ENCODE measurements around the gene NGF.
"Not testable (repeated sequence)": the region's sequence is repeated elsewhere in the genome, so short reads cannot be mapped to it uniquely, and the experiment has no call there.

Gene NGF

DNA sequence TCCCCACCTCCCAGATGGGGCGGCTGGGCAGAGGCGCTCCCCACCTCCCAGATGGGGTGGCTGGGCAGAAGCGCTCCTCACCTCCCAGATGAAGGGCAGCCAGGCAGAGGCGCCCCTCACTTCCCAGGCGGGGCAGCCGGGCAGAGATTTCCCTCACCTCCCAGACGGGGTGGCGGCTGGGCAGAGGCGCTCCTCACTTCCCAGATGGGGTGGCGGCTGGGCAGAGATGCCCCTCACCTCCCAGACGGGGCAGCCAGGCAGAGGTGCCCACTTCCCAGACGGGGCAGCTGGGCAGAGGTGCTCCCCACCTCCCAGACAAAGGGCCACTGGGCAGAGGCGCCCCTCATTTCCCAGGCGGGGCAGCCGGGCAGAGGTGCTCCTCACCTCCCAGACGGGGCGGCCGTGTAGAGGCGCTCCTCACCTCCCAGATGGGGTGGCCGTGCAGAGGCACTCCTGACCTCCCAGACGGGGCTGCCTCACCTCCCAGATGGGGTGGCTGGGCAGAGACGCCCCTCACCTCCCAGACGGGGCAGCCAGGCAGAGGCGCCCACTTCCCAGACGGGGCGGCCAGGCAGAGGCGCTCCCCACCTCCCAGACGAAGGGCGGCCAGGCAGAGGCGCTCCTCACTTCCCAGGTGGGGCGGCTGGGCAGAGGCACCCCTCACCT, 21.9 kb upstream of the NGF start:
- H3K4me1 ChIP-seq (ENCODE audit: control insufficient read depth, insufficient read depth, low read length); H3K27ac ChIP-seq (ENCODE audit: low read depth, low read length); H3K9ac ChIP-seq (ENCODE audit: low read depth, low read length); H3K27me3 ChIP-seq (ENCODE audit: control insufficient read depth, insufficient read depth, low read length); H3K36me3 ChIP-seq (ENCODE audit: control insufficient read depth, insufficient read depth, low read length); H3K9me3 ChIP-seq (ENCODE audit: control insufficient read depth, insufficient read depth, low read length); H3K4me3 ChIP-seq (ENCODE audit: low read depth, low read length): not testable (repeated sequence)

DNA sequence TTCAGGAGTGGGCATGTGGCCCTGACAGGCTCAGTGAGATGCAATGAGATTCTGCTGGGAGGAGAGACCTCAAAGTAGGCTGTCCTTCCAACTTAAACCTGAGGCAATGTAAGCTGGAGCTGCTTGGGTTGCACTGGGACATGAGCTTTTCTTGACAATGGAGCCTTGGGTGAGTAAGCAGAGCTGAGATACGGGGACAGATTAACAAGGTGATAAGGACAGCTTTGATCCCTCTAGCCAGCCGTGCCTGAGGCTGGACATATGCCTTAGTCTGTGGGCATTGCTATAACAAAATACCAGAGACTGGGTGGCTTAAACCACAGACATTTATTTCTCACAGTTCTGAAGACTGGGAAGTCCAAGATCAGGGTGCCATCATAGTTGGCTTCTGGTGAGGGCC, 18.3 kb upstream of the NGF start:
- Histone ChIP-seq H3K9me3 (ENCODE audit: control insufficient read depth, insufficient read depth, low read length) (no peaks in the 10 kb centered on the region), H3K36me3 (ENCODE audit: control insufficient read depth, insufficient read depth, low read length) (no peaks in the 10 kb centered on the region), H3K4me3 (ENCODE audit: low read depth, low read length) (no peak overlapping the region), H3K27ac (ENCODE audit: low read depth, low read length) (no peak overlapping the region), H3K9ac (ENCODE audit: low read depth, low read length) (no peak overlapping the region), H3K27me3 (ENCODE audit: control insufficient read depth, insufficient read depth, low read length) (no peaks in the 10 kb centered on the region), H3K4me1 (ENCODE audit: control insufficient read depth, insufficient read depth, low read length) (no peaks in the 10 kb centered on the region)

DNA sequence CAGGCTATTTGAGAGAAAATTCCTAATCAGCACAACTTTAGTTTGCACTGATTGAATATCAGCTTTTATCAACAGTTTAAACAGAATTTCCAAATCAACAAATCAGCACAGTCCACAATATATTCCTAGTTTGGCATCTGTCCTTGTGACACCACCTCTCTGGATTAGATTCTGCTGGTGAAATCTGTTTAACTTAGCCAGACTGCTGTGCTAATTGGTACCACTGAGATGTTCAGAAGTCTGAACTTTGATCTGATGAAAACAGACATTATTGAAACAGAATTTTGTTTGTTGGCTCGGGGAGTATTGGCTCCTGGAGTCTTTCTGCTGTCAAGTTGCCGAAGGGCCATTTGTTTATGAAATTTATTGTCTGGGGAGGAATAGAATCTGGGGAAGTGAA, 17.0 kb upstream of the NGF start:
- Histone ChIP-seq H3K4me3 (ENCODE audit: low read depth, low read length) (no peak overlapping the region), H3K9me3 (ENCODE audit: control insufficient read depth, insufficient read depth, low read length) (no peaks in the 10 kb centered on the region), H3K36me3 (ENCODE audit: control insufficient read depth, insufficient read depth, low read length) (no peaks in the 10 kb centered on the region), H3K27ac (ENCODE audit: low read depth, low read length) (no peak overlapping the region), H3K4me1 (ENCODE audit: control insufficient read depth, insufficient read depth, low read length) (no peaks in the 10 kb centered on the region), H3K9ac (ENCODE audit: low read depth, low read length) (no peak overlapping the region), H3K27me3 (ENCODE audit: control insufficient read depth, insufficient read depth, low read length) (no peaks in the 10 kb centered on the region)

DNA sequence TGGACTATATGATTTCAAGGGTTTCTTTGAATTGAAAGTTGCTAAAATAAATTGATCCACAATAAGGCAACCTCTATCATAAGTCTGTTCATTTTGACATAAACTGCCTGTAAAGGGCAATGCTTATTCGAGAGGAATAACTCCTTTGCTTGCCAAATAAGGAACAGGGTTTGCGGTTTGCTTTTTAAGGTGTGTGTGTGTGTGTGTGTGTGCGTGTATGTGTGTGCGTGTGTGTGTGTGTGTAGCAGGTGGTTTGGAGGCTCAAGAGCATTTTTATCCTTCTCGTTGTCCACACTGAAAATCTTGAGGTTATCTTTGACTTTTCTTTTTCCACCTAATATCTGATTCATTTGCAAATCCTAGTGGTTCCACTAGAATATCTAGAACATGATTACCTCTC, 13.1 kb upstream of the NGF start:
- Histone ChIP-seq H3K36me3 (ENCODE audit: control insufficient read depth, insufficient read depth, low read length) (no peaks in the 10 kb centered on the region), H3K9ac (ENCODE audit: low read depth, low read length) (no peak overlapping the region), H3K27me3 (ENCODE audit: control insufficient read depth, insufficient read depth, low read length) (no peaks in the 10 kb centered on the region), H3K9me3 (ENCODE audit: control insufficient read depth, insufficient read depth, low read length) (no peaks in the 10 kb centered on the region), H3K27ac (ENCODE audit: low read depth, low read length) (no peak overlapping the region), H3K4me1 (ENCODE audit: control insufficient read depth, insufficient read depth, low read length) (no peaks in the 10 kb centered on the region; the same call in 1 of the 2 replicates), H3K4me3 (ENCODE audit: low read depth, low read length) (no peak overlapping the region)

DNA sequence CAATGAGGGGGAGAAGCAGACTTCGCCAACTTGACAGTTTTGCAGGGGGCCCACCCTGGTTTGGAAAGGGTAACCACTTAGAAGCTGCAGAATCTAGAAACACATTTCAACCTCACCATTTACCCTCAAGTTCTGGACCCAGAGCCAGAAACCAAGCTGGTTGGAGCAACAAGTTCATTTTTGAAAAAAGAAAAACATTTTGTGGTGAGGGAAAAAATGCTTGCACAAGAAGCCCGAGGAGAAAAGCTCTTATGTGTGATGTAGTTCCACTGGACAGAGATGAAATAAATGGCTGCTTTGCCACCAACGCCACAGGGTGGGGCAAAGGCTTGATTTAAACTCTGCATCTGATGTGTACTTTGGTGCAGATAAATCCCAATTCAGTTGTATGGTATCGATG, 10.6 kb upstream of the NGF start:
- H3K27me3 ChIP-seq (ENCODE audit: control insufficient read depth, insufficient read depth, low read length), result no peaks in the 10 kb centered on the region
- H3K9ac ChIP-seq (ENCODE audit: low read depth, low read length), result no peak overlapping the region
- H3K4me1 ChIP-seq (ENCODE audit: control insufficient read depth, insufficient read depth, low read length), result no peaks in the 10 kb centered on the region; the same call in 1 of the 2 replicates
- no peak overlapping the region for H3K4me3 ChIP-seq (ENCODE audit: low read depth, low read length)
- H3K9me3 ChIP-seq (ENCODE audit: control insufficient read depth, insufficient read depth, low read length), result no peaks in the 10 kb centered on the region
- no peak overlapping the region for H3K27ac ChIP-seq (ENCODE audit: low read depth, low read length)
- no peaks in the 10 kb centered on the region for H3K36me3 ChIP-seq (ENCODE audit: control insufficient read depth, insufficient read depth, low read length)

DNA sequence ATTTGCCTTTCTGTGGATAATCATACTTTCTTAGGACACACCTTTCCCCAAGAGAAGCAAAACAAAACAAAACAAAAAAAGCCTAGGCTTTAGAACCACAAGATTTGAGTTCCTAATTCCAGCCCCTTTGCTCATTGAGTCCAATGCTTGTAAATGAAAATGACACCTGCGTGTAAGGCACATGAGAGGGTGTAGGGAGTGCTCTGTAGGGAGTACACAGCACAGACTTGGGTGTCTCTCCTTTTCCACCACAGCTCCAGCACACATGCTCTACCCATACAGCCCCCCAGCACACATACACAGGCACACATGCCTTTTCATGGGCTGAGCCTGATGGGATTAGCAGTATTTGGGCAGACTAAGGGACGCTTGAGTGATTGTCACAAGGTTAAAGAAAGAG, 9.2 kb upstream of the NGF start:
- Histone ChIP-seq H3K9me3 (ENCODE audit: control insufficient read depth, insufficient read depth, low read length) (no peaks in the 10 kb centered on the region), H3K27ac (ENCODE audit: low read depth, low read length) (no peak overlapping the region), H3K36me3 (ENCODE audit: control insufficient read depth, insufficient read depth, low read length) (no peaks in the 10 kb centered on the region), H3K4me3 (ENCODE audit: low read depth, low read length) (no peak overlapping the region), H3K9ac (ENCODE audit: low read depth, low read length) (no peak overlapping the region), H3K4me1 (ENCODE audit: control insufficient read depth, insufficient read depth, low read length) (no peaks in the 10 kb centered on the region; the same call in 1 of the 2 replicates), H3K27me3 (ENCODE audit: control insufficient read depth, insufficient read depth, low read length) (no peaks in the 10 kb centered on the region)

DNA sequence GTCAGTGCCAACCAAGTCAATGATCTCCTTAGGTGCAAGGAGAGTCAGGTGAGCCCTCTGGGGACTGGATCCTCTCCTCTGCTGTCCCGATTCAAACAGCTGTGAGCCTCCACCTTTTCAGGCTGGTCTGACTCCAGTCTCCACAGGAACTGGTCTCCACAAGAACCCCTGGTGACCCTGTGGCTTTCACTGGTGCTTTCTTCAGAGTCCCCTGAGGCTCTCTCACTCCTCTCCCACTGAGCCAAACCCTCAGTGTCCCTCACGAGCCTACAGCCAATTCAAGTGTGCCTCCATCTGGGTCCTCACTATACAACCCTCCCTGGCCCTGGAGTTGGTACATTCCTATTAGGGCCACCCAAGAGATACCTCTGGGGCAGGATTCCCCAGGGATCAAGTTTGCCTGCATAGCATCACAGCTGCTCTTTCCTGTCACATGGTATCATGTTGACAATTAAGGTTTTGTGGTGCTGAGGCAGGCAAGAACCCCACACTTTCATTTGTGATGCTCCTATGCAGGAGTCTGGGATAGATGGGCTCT, 5.2 kb upstream of the NGF start:
- H3K4me3 ChIP-seq (ENCODE audit: low read depth, low read length), result no peak overlapping the region
- no peaks in the 10 kb centered on the region; the same call in 1 of the 2 replicates for H3K4me1 ChIP-seq (ENCODE audit: control insufficient read depth, insufficient read depth, low read length)
- no peak overlapping the region for H3K27ac ChIP-seq (ENCODE audit: low read depth, low read length)
- H3K27me3 ChIP-seq (ENCODE audit: control insufficient read depth, insufficient read depth, low read length), result peaks cover 34% of the 10 kb centered on the region
- no peaks in the 10 kb centered on the region for H3K9me3 ChIP-seq (ENCODE audit: control insufficient read depth, insufficient read depth, low read length)
- no peak overlapping the region for H3K9ac ChIP-seq (ENCODE audit: low read depth, low read length)
- no peaks in the 10 kb centered on the region for H3K36me3 ChIP-seq (ENCODE audit: control insufficient read depth, insufficient read depth, low read length)

DNA sequence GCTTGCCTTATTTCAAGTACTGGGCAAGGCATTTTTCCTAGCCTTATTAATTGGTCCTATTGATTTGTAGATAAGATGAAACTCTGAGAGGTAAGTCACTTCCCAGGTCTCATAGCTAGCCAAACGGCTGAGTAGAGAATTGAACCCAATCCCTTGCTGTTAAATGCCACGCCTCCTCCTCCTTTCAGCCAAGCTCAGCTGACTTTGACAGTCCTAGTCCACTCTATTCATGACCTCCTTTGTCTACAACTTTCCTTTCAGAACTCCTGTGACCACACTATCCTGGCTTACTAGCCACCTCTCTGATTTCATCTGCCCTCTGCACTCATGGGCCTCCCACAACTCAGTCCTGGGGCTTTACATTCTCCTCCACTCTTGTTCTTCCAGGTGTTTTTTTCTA, 3.9 kb upstream of the NGF start:
- Histone ChIP-seq H3K9ac (ENCODE audit: low read depth, low read length) (no peak overlapping the region), H3K27me3 (ENCODE audit: control insufficient read depth, insufficient read depth, low read length) (peaks cover 45% of the 10 kb centered on the region), H3K4me1 (ENCODE audit: control insufficient read depth, insufficient read depth, low read length) (peaks cover under 1% of the 10 kb centered on the region; the same call in 1 of the 2 replicates), H3K27ac (ENCODE audit: low read depth, low read length) (no peak overlapping the region), H3K4me3 (ENCODE audit: low read depth, low read length) (no peak overlapping the region), H3K9me3 (ENCODE audit: control insufficient read depth, insufficient read depth, low read length) (no peaks in the 10 kb centered on the region), H3K36me3 (ENCODE audit: control insufficient read depth, insufficient read depth, low read length) (no peaks in the 10 kb centered on the region)

DNA sequence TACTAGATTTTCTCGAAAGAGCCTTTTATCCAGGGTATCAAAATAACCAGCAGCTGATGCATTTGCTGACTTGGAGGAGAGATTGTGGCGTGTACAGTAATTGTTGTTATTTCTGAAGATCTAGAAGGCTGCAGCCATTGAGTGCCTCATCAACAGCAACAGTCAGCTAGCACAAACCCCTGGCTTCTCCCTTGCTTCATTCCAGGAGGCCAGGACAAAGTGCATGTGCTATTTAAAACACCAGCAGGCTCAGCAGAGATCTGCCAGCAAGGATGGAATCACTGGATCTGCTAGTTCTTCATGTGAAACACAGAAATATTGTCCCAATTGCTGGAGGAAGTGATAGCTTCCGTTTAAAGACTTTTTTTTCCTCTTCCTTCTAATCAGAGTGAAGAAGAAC, 2.8 kb upstream of the NGF start:
- Histone ChIP-seq H3K9me3 (ENCODE audit: control insufficient read depth, insufficient read depth, low read length) (no peaks in the 10 kb centered on the region), H3K4me3 (ENCODE audit: low read depth, low read length) (no peak overlapping the region), H3K36me3 (ENCODE audit: control insufficient read depth, insufficient read depth, low read length) (no peaks in the 10 kb centered on the region), H3K27ac (ENCODE audit: low read depth, low read length) (no peak overlapping the region), H3K4me1 (ENCODE audit: control insufficient read depth, insufficient read depth, low read length) (0 out of 2 replicates have a peak, but pooled peaks cover 3% of the 10 kb centered on the region), H3K9ac (ENCODE audit: low read depth, low read length) (no peak overlapping the region), H3K27me3 (ENCODE audit: control insufficient read depth, insufficient read depth, low read length) (peaks cover 54% of the 10 kb centered on the region)

DNA sequence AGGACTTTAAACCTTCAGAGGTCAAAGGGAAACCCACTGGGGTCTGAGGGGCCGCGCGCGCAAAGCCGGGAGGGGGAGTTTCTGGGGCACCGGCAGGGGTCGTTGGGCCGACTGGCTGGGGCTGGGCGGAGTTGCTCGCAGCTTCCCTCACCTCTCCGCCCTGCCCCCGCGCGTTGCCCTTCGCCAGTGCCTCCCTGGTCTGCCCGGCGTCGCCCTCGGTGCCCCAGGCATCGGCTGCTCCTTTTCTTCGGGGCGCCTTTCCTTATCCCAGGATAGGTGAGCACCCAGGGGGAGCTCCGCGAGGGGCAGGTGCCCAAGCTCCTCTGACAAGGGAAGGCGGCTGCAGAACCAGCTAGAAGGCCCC, 390 bp upstream of the NGF start:
- H3K9ac ChIP-seq (ENCODE audit: low read depth, low read length), result no peak overlapping the region
- H3K27ac ChIP-seq (ENCODE audit: low read depth, low read length), result no peak overlapping the region
- H3K27me3 ChIP-seq (ENCODE audit: control insufficient read depth, insufficient read depth, low read length), result peaks cover 73% of the 10 kb centered on the region
- no peaks in the 10 kb centered on the region for H3K36me3 ChIP-seq (ENCODE audit: control insufficient read depth, insufficient read depth, low read length)
- H3K4me3 ChIP-seq (ENCODE audit: low read depth, low read length), result peak overlapping the region; percentile 89
- 0 out of 2 replicates have a peak, but pooled peaks cover 3% of the 10 kb centered on the region for H3K4me1 ChIP-seq (ENCODE audit: control insufficient read depth, insufficient read depth, low read length)
- H3K9me3 ChIP-seq (ENCODE audit: control insufficient read depth, insufficient read depth, low read length), result no peaks in the 10 kb centered on the region

DNA sequence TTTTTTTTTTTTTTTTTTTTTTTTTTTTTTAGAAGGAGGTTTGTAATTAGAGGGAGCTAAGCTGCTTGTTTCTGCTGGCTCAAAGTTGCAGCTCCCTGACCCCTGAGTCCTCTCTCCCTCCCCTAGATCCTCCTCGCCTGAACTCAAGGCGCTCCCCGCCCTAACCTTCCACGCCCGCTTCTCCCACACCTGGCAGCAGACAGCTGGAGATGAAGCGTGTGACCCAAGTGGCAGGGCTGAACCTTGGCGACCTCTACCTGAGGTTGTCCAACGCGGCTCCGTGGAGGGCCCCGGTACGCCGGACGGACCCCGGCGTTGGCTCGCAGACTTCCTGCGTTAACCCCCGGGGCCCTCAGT, 795 bp downstream of the NGF start:
- Histone ChIP-seq H3K27ac (ENCODE audit: low read depth, low read length) (no peak overlapping the region), H3K9ac (ENCODE audit: low read depth, low read length) (no peak overlapping the region), H3K36me3 (ENCODE audit: control insufficient read depth, insufficient read depth, low read length) (no peaks in the 10 kb centered on the region), H3K4me1 (ENCODE audit: control insufficient read depth, insufficient read depth, low read length) (0 out of 2 replicates have a peak, but pooled peaks cover 3% of the 10 kb centered on the region), H3K9me3 (ENCODE audit: control insufficient read depth, insufficient read depth, low read length) (no peaks in the 10 kb centered on the region), H3K4me3 (ENCODE audit: low read depth, low read length) (peak overlapping the region; percentile 89), H3K27me3 (ENCODE audit: control insufficient read depth, insufficient read depth, low read length) (peaks cover 73% of the 10 kb centered on the region)

Measured in HUES48 (cell line).